G401.6 (cell line): ENCODE data around the gene OSGEPL1.
"Not testable (repeated sequence)": the region's sequence is repeated elsewhere in the genome, so short reads cannot be mapped to it uniquely, and the experiment has no call there.

Source experiments
- FAIRE-seq: peaks from 2 replicates; lab custom pipeline; 2012; peaks lifted over from hg19 to GRCh38; lab: Jason Lieb, UNC

OSGEPL1 gene

DNA sequence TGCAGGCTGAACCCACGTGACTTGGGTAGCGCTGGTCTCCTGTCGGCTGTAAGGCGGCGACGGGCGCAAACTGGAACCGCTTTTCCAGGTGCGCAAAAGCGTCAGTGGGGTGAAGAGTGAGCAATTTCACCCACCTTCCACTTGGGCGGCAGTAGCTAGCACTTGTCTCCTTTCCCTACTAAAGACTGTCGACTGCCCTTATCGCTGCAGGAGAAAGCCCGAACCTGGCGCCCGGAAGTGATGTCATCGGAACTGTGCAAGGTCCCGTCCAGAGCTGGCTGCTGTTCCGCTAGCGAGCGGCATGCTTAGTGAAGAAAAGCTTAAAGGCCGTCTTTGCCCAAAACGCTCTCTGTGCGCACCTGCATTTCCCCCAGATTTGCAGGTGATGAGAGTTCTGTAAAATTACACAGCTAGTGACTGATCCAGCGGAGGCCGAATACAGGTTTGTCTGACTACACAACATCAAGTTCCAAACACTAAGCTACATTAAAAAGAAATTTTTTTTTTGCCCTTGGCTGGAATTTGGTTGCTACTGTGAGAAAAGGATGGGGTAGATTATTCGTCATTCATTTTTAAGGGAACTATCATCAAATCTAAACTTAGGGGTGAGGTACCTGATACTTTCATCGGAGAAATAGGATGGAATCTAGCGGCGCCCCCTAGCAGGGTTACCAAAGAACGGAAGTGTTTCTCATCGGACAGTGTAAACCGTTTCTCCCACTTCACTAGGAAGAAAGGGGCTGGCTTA, at the start of gene OSGEPL1:
Gene OSGEPL1, minus strand, starts transcription at position 242 of the 748 bp plus-strand sequence. CDS start 1,152 bp downstream, outside the sequence.
- FAIRE-seq = peak; percentile 94

DNA sequence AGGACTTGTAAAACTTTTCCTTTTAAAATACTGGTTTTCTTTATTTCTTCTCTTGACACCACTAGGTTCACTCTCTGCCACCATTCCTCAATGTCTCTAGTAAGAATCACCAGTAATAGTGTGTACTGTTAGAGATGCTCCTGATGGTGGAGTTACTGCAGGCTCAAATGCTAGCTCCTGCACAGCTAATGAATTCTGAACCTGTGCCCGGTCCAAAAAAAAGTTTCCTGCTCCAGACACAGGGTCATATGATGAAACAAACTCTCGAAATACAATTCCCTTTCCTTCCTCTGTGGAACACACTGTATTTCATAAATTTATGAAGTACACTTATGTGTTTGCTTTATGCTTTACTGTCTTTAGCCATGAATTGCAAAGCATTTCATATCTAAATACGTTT, 40.8 kb upstream of the OSGEPL1 start:
- no peak for FAIRE-seq

DNA sequence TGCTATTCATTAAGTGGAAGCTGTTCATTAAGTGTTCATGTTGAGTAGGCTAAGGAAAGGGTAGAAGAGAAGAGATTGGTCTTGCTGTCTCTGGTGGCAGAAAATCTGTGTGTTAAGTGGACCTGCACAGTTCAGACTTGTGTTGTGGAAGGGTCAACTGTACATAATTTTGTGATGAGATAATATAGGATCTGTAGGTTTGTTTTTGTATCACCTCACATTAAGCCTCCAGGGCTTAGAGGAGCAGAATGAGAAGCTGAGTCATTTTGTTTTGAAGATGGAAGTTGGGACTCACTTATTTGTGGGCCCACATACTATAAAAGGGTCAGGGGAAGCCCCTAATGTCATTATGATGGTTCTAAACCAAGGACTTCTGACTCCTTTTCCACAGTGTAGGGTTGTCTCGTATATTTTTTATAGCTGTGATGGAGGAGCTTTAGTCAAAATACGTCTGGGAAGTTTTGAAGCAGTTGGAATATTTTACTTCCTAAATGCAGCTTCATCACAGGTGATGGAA, 39.9 kb upstream of the OSGEPL1 start:
- FAIRE-seq = no peak

GRCh38 chr2:189799531-189799930, 36.9 kb upstream of the OSGEPL1 start:
- FAIRE-seq = no peak

GRCh38 chr2:189799030-189799331, 36.4 kb upstream of the OSGEPL1 start:
- FAIRE-seq = no peak

- peak; percentile 79 for FAIRE-seq
Measured at GRCh38 chr2:189798312-189799029, 35.9 kb upstream of the OSGEPL1 start.

GRCh38 chr2:189797902-189798301, 35.3 kb upstream of the OSGEPL1 start:
- FAIRE-seq = no peak

- no peak for FAIRE-seq
Measured at GRCh38 chr2:189794310-189794709, 31.7 kb upstream of the OSGEPL1 start.

DNA sequence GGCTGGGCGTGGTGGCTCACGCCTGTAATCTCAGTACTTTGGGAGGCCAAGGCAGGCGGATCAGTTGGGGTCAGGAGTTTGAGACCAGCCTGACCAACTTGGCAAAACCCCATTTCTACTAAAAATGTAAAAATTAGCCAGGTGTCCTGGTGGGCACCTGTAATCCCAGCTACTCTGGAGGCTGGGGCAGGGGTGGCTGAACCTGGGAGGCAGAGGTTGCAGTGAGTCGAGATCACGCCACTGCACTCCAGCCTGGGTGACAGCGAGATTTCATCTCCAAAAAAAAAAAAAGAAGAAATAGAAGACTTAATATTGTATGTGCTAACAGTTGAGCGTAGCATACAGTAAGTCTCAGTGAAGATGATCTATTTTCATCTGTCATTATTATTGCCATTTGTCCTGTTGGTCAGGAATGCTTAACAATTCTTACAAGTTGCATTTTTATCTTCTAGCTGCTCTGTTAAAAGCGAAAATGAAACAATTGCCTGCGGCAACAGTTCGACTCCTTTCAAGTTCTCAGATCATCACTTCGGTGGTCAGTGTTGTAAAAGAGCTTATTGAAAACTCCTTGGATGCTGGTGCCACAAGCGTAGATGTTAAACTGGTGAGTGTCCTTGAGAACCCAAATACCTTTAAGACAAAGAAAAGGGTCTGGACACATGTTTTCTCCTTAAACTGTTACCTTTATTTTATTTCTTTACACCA, 28.9 kb upstream of the OSGEPL1 start:
- no peak for FAIRE-seq

DNA sequence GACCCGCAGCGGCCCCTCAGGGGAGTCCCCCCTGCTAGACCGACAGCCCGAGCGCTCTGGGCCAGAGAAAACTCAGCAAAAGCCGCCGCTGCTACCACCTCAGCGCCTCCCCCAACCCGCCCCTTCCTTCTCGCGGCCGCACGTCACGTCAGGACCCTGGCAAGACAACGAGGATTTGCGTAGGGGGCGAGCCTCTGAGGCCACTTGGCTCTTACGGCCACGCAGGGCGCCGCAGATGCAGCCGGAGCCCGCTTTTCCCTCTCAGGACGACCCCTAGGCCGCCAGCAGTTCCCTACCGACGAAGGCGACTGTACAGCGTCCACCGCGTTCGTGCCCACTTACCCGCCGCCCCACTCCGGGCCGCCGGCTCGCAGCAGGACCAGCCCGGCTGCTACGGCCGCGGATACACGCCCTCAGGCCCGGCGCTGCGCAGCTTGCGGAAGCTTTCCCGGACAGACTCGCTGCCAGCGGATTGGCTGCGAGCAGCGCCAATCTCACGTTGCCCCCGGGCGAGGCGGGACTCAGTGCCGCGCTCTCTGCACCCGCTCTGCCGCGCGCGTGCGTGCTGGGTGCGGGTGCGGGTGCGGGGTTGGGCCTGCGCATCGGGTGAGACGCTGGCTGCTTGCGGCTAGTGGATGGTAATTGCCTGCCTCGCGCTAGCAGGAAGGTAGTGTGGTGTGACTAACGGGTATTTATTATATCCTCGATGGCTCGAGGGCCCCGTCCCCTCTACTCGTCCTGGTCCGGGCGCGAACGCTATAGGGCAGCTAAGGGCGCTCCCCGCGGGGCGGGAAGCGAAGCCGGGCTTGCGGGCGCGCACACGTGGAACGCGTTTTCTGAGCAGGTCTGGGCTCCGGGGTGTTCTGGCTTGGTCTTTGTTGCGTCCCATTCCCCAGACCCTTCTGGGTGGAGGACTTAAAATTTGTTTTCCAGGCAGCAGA, 21.6 kb upstream of the OSGEPL1 start, which contains the start of the genes ORMDL1 and PMS1:
Gene ORMDL1, minus strand, starts transcription at position 413 of the 941 bp plus-strand sequence. CDS start 1,744 bp downstream, outside the sequence.
Gene PMS1, plus strand, starts transcription at position 524 of the 941 bp plus-strand sequence. CDS start 7,360 bp downstream, outside the sequence.
- peak; percentile 28 for FAIRE-seq

DNA sequence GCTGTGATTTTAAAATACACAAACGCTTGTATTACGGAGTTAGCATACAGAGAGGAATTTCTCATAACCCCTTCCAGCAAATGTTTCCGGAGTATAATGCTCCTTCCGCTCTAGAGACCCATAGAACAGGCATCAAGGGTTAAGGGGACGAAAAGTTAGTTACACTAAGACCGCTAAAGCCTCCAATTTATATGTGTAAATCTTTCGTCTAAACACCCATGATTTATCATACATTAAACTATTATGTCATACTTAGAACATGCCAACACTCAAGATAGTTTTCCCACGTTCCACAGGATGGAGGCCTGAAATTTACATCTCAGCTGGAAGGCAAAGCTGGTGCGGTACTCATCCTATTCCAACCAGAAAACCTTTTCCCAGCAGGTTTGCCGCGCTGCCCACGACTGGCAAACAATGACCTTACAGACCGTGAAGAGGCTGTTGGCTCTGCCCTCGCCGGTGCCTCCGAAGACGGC, 20.9 kb upstream of the OSGEPL1 start:
- no peak for FAIRE-seq

DNA sequence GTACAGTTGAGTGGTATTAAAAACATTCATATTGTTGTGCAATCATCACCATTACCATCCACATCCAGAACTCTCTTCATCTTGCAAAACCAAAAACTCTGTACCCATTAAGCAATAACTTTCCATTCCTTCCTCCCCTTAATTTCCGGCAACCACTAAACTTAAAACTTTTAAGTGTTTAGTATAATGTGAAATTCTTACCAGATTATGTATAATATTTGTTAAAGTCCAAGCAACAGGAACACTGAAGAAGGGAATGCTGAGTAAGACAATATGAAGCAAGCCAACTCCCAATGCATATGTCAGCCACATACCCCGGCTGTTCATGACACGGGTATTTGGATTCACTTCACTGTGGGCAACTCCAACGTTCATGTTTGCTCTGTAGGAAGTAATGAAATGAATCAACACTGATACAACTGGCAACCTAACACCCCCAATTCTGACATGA, 19.7 kb upstream of the OSGEPL1 start:
- FAIRE-seq = no peak

- FAIRE-seq = no peak
Measured at GRCh38 chr2:189772212-189772611, 9.6 kb upstream of the OSGEPL1 start.

DNA sequence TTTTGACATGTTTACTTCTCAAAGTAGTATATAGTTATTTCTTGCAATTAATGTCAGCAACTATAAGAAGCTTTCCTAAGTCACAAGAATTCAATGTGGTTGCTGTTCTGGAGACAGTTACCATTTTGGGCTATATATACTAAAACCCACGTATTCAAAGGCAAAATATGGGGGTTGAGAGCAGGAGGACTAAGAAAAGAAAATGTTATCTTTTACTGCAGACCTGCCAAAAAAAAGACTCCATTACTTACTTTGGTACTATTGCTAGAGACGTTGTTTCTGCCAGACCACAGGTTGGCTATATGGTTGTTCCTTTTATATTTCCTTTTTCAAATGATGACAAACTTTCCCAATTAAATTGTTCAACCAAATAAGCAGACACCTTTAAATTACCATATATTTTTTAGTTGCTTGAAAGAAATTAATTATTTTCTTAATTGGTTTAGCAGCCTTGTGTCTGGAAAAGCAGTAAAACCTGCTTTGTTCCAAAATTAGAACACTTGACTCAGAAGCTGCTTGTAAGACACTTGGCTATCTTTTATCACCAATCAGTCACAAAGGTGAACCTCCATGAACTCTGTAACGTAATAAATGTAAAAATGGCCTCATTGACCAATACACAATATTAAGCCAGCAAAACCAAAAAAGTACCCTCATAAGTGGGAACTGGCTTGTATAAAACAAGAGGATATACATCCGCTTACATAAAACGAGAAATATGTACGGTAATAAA, 8.2 kb upstream of the OSGEPL1 start:
- no peak for FAIRE-seq

- FAIRE-seq = peak; percentile 89
Measured at GRCh38 chr2:189763908-189764661, 1.5 kb upstream of the OSGEPL1 start.

DNA sequence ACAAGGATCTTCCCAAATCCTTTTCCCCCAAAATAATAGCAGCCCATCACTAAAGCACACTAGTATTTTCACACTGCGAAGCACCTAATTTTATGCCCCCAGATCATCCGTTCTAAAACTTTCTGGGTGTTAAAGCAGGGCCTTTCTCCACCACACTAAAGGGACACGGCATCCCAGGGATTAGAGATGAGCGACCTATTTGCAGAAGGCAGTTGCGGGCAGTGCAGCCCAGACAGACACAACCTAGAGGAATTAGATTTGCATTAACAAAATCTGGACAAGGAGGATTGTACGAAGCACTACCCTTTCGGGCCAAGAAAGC, 402 bp downstream of the OSGEPL1 start:
- FAIRE-seq = no peak

DNA sequence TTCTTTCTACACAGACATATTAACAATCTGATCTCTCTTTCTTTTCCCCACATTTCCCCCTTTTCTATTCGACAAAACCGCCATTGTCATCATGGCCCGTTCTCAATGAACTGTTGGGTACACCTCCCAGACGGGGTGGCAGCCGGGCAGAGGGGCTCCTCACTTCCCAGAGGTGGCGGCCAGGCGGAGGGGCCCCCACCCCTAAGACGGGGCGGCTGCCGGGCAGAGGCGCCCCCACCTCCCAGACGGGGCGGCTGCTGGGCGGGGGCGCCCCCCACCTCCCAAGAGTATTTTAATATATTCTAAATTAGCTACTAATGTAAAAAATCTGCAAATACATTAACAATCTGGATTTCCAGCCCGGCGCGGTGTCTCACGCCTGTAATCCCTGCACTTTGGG, 2.4 kb downstream of the OSGEPL1 start:
- not testable (repeated sequence) for FAIRE-seq

DNA sequence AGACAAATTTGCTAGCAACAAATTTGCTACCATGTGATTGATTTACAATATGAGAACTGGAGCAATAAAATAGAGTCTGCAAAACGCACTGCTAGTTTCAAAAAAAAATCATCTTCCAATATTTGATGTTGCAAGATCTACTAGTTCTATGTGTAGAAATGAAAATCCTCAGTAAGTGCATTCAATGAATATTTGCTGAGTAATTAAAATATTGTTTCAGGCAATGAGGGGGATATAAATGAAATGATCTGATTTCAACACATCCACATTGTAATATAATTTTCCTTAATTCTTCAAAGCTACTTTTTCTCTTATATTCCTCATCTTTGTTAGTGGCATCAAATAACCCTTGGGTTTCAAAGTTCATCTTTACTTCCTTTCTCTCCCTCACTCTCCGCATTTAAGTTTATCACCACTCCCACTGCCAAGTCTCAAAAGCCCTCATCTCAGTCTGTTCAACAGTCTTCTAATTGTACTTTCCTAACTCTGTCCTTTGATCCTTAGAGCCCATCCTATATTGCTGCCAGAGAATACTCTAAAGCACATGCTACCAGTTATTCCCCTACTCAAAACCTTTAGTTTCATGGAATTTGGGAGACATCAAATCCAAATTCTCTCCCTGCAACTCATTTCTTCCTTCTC, 6.2 kb downstream of the OSGEPL1 start:
- FAIRE-seq = no peak

- peak; percentile 80 for FAIRE-seq
Measured at GRCh38 chr2:189751080-189751658, 11.4 kb downstream of the OSGEPL1 start.
